Kidney epithelial cell (primary cell): ENCODE results near the gene APBA1. TPM values are rescaled to one million over a fixed set of nuclear protein-coding genes. Genes with fewer than 3 reads are reported as not detected.

Experiments used
- DNase-seq: peaks from one replicate; pipeline ENCODE4 v3.0.0-alpha.2; 2010; ENCODE audit warnings: low read depth
- H3K27me3 ChIP-seq: 2 replicates; pipeline ENCODE4 v1.6.0; 2011; ENCODE audit warnings: low read length; ENCODE audit not compliant: control insufficient read depth, insufficient read depth
- H3K36me3 ChIP-seq: 2 replicates; pipeline ENCODE4 v1.5.1; 2011; ENCODE audit warnings: low read length; ENCODE audit not compliant: control insufficient read depth, insufficient read depth
- H3K4me3 ChIP-seq: 2 replicates; pipeline ENCODE4 v1.5.1; 2011; ENCODE audit warnings: low read depth, mild to moderate bottlenecking, control low read depth, low read length
- total RNA-seq: library from RNA; depleted of rRNA; stranded (reverse); fragments of >200 nt; gene quantifications from 2 replicates; pipeline ENCODE4 v1.2.3, GENCODE V29; 2015
- TF ChIP-seq, protein P1 (sequence below): IDR thresholded peaks from 2 replicates; pipeline ENCODE4 v1.5.1; 2011; ENCODE audit warnings: mild to moderate bottlenecking, moderate library complexity, low read length, control low read depth, inconsistent platforms; ENCODE audit not compliant: insufficient read depth, poor library complexity, severe bottlenecking

The APBA1 gene
- total RNA-seq: 1.1 and 1.8 TPM in 2 replicates

DNA sequence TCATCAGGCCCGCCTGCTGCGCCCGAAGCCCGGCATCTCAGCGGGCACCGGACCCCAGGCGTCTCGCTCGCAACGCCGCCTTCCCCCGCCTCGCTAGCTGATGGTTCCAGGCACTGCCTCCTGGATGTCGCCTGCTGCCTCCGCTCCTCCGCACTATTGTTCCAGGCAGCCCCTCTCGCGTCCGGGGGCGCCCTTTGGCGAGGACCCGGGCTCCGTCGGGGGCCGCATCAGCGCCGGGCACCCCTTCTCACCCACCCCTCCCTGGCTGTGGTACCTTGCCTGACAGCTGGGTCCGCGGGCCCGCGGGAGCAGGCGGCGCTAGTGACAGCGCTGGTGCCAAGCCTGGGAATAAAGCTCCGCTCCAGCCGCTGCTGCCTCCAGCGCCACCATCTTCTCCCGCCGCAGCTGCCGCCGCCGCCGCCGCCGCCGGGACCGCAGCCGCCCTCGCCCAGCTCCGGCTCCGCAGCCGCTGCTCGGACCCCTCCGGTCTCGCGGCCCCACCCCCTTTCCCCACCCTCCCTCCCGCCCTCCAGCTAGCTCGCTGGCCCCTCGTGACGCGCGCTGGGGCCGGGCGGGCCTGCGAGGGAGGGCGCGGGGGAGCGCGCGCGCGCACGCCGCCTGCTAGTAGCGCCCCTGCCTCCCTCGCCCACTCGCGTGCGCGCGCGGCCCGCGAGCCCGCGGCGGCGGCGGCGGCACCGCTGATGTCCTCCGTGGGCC is at the start of gene APBA1:
APBA1 (minus strand) TSS at position 493 of the 717 bp plus-strand sequence.
- TF ChIP-seq, protein P1, sequence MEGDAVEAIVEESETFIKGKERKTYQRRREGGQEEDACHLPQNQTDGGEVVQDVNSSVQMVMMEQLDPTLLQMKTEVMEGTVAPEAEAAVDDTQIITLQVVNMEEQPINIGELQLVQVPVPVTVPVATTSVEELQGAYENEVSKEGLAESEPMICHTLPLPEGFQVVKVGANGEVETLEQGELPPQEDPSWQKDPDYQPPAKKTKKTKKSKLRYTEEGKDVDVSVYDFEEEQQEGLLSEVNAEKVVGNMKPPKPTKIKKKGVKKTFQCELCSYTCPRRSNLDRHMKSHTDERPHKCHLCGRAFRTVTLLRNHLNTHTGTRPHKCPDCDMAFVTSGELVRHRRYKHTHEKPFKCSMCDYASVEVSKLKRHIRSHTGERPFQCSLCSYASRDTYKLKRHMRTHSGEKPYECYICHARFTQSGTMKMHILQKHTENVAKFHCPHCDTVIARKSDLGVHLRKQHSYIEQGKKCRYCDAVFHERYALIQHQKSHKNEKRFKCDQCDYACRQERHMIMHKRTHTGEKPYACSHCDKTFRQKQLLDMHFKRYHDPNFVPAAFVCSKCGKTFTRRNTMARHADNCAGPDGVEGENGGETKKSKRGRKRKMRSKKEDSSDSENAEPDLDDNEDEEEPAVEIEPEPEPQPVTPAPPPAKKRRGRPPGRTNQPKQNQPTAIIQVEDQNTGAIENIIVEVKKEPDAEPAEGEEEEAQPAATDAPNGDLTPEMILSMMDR: no peak
- DNase-seq: no peak
- peak within 1 kb of the TSS; percentile 69 for H3K4me3 ChIP-seq
- peaks cover 7% of the 10 kb centered on the region for H3K27me3 ChIP-seq
- no peaks in the 10 kb centered on the region for H3K36me3 ChIP-seq

DNA sequence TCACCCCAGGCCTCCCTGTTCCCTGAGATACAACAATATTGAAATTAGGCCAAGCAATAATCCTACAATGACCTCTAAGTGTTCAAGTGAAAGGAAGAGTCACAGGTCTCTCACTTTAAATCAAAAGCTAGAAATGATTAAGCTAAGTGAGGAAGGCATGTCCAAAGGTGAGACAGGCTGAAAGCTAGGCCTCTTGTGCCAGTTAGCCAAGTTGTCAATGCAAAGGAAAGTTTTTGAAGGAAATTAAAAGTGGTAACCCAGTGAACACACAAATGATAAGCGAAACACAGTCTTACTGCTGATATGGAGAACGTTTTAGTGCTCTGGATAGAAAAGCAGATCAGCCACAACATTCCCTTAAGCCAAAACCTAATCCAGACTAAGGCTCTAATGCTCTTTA is 47.8 kb upstream of the APBA1 start:
- TF ChIP-seq, protein P1: no peak
- Histone ChIP-seq H3K36me3 (no peaks in the 10 kb centered on the region), H3K4me3 (no peak overlapping the region), H3K27me3 (no peaks in the 10 kb centered on the region)
- no peak for DNase-seq

DNA sequence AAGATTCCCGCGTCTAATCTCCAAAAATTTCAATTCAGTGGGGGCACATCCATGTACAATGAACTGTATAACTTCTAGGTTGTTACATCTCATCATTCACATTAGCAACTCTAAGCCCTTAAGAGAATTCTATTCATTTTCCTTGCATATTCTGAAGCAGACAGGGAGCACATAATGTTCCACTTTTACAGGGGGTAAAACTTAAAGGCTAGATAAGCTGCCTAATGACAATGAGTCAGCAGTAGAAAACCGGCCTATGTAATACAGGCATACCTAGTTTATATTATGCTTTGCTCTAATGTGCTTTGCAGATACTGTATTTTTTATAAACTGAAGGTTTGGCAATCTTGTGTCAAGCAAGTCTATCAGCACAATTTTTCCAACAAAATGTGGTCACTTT is 47.2 kb upstream of the APBA1 start:
- TF ChIP-seq, protein P1: no peak
- no peak for DNase-seq
- H3K36me3 ChIP-seq: no peaks in the 10 kb centered on the region
- H3K4me3 ChIP-seq: no peak overlapping the region
- H3K27me3 ChIP-seq: no peaks in the 10 kb centered on the region

DNA sequence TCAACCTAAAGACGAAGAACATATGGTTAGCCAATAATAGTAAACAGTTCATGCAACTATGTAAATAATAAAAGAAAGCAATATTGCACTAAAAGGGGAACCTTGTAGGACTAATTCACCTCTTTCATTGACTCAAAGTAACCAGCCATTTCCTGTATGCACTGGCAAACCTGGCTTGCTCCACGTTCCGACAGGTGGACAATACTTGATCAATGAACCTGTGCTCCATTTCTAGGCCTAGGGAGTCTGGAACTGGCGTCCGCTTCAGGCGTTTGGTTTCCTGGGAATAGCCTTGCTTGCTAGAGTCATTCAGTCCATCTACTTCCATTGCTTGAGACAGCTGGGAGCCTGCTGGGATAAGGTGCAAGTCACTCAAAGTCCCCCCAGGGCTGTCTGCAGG is 46.0 kb upstream of the APBA1 start:
- no peaks in the 10 kb centered on the region for H3K27me3 ChIP-seq
- DNase-seq: no peak
- H3K36me3 ChIP-seq: no peaks in the 10 kb centered on the region
- TF ChIP-seq, protein P1: no peak
- H3K4me3 ChIP-seq: no peak overlapping the region

DNA sequence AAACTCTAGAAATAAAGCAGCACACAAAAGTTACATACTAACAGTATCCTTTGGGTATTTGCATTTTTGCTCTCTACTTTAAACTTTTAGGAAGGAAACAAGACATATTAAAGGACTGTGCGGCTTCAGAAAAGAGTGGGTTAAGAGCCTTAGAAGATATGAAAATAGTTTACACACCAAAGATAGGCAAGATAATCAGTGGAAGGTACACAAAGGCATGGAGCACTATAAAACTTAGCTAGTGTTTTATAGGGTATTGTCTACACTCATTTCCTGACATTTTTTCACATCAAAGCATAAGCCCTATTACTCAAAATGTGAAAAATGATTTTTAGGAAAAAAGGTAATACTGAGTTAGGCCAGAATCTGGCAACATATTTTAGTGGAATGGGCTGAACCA is 43.7 kb upstream of the APBA1 start:
- H3K27me3 ChIP-seq: no peaks in the 10 kb centered on the region
- no peak overlapping the region for H3K4me3 ChIP-seq
- H3K36me3 ChIP-seq: no peaks in the 10 kb centered on the region
- DNase-seq: no peak
- TF ChIP-seq, protein P1: no peak

DNA sequence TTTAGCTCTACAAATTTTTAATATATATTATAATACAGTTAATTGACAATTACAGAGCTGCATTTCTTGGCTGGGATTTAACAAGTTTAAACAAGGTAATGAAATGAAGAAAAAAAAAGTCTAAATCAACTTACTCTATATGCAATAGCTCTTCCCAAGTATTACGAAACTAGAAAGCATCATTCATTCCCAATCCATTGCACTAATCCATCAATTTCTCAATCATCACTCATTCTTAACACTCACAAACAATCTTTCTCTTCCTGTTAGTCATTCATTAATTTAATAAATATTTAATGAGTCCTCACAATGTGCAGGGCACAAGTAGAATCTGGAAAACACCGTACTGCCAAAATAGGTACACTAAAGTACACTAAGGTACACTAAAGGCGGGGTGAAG is 42.9 kb upstream of the APBA1 start:
- DNase-seq: no peak
- TF ChIP-seq, protein P1: no peak
- Histone ChIP-seq H3K4me3 (no peak overlapping the region), H3K36me3 (no peaks in the 10 kb centered on the region), H3K27me3 (no peaks in the 10 kb centered on the region)
